ENCODE measurements around the gene NEMF. TPM values are rescaled to one million over a fixed set of nuclear protein-coding genes. Genes with fewer than 3 reads are reported as not detected.
"Not testable (repeated sequence)": the region's sequence is repeated elsewhere in the genome, so short reads cannot be mapped to it uniquely, and the experiment has no call there.

NEMF gene
- total RNA-seq, 2 experiments from 2014 or later = 64.7 to 73.3 TPM

DNA sequence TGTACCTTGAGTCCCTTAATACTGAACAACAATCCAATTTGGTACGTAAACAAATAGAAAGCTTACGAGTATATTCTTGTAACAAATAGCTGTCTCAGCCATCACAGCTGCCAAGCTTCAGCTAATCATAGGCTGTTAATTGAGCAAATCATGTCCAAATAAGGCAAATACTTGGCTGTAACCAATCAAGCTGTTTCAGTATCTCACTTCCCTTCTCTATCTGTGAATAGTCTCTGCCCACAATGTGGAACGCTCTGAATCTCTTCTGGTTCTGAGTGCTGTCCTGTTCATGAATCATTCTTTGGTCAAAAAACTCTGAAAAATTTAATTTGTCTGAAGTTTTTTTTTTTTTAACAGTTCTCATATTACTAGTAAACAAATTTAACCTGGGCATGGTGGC lies 5.8 kb upstream of the NEMF start:
- Mint-ChIP-seq H3K4me3 (no peak overlapping the region), H3K27ac (no peak overlapping the region), H3K36me3 (ENCODE audit: low read depth) (peaks cover 4% of the 10 kb centered on the region), H3K27me3 (no peaks in the 10 kb centered on the region), H3K4me1 (peaks cover 40% of the 10 kb centered on the region), H3K9me3 (no peaks in the 10 kb centered on the region)
- DNase-seq = no peak
- ChIA-PET CTCF (interaction anchor here (0.6 to 1.9 kb wide), 4 partner anchors 89 to 407 kb away, joined by 3 to 11 read pairs (median 4); no protein-coding TSS in a partner anchor), POLR2A (interaction anchor here (0.6 to 1.7 kb wide), 4 partner anchors 9 to 257 kb away, joined by 3 to 8 read pairs (median 3); no protein-coding TSS in a partner anchor)

DNA sequence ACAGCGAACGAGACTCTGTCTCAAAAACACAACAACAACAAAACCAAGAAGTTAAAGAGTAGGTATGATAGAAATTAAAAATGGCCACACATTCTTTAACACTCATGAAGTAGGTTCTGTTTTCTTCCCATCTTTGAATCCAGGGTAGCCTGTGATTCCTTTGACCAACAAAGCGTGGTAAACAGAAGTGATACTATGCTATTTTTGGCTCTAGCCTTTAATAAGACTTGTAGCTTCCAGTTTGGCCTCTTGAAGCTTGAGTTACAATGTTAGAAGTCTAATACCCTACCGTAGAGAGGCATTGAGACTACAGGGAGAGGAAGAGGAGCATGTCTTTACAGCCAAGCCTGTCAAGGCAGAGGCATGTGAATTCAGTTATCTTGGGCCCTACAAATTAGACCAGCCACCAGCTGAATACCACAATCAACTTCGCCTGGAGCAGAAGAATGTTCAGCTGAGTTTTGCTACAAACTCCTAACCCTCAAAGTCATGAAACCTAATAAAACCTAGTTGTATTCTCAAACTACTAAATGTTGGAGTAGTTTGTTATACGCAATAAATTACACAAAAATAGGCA lies 4.9 kb upstream of the NEMF start:
- H3K27me3 Mint-ChIP-seq = no peaks in the 10 kb centered on the region
- no peaks in the 10 kb centered on the region for H3K9me3 Mint-ChIP-seq
- ChIA-PET POLR2A (interaction anchor here (1.7 kb wide), 1 partner anchor 10 kb away, joined by 8 read pairs; no protein-coding TSS in a partner anchor), CTCF (interaction anchor here (1.4 to 1.9 kb wide), 2 partner anchors 224 to 256 kb away, joined by 3 to 11 read pairs; no protein-coding TSS in a partner anchor)
- H3K27ac Mint-ChIP-seq = no peak overlapping the region
- no peak overlapping the region for H3K4me3 Mint-ChIP-seq
- peaks cover 7% of the 10 kb centered on the region for H3K36me3 Mint-ChIP-seq (ENCODE audit: low read depth)
- H3K4me1 Mint-ChIP-seq = peaks cover 42% of the 10 kb centered on the region
- no peak for DNase-seq

DNA sequence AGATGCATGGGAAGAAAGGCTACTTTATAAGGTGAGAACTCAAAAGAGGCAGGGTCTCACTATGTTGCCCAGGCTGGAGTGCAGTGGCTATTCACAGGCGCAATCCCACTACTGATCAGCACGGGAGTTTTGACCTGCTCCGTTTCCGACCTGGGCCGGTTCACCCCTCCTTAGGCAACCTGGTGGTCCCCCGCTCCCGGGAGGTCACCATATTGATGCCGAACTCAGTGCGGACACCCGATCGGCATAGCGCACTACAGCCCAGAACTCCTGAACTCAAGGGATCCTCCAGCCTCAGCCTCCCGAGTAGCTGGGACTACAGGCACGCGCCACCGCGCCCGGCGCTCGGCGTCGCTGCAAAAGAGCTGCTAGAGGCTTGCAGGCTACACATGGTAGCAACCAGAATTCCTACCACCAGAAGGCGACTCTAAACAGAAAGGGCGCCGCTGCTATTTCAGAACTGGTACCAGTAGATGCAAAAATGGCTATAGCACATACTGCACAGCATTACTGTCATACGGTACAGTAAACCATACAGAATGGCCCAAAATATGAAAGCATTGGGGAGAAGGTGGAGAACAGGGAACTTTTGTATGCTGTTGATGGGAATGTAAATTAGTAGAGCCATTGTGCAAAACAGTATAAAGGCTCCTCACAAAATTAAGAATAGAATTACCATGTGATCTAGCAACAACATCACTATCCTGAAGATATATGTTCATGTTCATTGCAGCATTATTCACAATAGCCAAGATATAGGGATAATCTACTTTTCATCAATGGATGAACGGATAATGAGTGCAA lies 1.2 kb upstream of the NEMF start:
- CTCF ChIA-PET = interaction anchor here (0.5 to 8.9 kb wide), 26 partner anchors 11 to 457 kb away, joined by 3 to 274 read pairs (median 6); partner anchors contain the start of genes KLHDC2, LRR1, MGAT2 and RPL36AL
- H3K36me3 Mint-ChIP-seq (ENCODE audit: low read depth) = peaks cover 28% of the 10 kb centered on the region
- H3K27me3 Mint-ChIP-seq = no peaks in the 10 kb centered on the region
- peak overlapping the region; percentile 96 for H3K4me3 Mint-ChIP-seq
- peak; percentile 79 for DNase-seq
- POLR2A ChIA-PET = interaction anchor here (1.0 to 6.1 kb wide), 17 partner anchors 8 to 458 kb away, joined by 3 to 159 read pairs (median 7); partner anchors contain the start of genes KLHDC2, MGAT2, RPL36AL and VCPKMT
- H3K9me3 Mint-ChIP-seq = no peaks in the 10 kb centered on the region
- H3K27ac Mint-ChIP-seq = peak overlapping the region; percentile 94
- peaks cover 52% of the 10 kb centered on the region for H3K4me1 Mint-ChIP-seq

DNA sequence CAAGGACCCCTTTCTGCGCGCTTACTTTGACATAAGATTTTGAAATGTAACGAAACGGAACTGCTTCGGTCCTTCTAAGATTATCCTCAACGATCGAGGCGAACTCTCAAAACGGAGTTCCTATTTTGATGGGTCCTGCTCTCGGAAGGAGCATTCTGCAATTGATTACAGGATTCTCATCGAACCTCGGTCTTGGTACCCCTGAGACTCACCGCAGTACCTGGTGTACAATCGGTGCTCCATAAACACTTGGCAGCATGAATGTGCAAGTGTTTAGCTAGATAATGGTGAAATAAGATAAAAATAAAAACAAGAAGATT lies 530 bp upstream of the NEMF start:
- no peak for DNase-seq
- Mint-ChIP-seq H3K9me3 (no peaks in the 10 kb centered on the region), H3K36me3 (ENCODE audit: low read depth) (peaks cover 29% of the 10 kb centered on the region), H3K27me3 (no peaks in the 10 kb centered on the region), H3K4me3 (peak overlapping the region; percentile 96), H3K4me1 (peaks cover 47% of the 10 kb centered on the region), H3K27ac (peak overlapping the region; percentile 94)
- ChIA-PET CTCF (interaction anchor here (0.5 to 8.9 kb wide), 42 partner anchors 11 to 468 kb away, joined by 3 to 274 read pairs (median 5); partner anchors contain the start of genes DMAC2L, DNAAF2, KLHDC2 and L2HGDH), POLR2A (interaction anchor here (0.8 to 6.1 kb wide), 40 partner anchors 9 to 459 kb away, joined by 3 to 159 read pairs (median 7); partner anchors contain the start of genes ARF6, DMAC2L, DNAAF2 and KLHDC2)

DNA sequence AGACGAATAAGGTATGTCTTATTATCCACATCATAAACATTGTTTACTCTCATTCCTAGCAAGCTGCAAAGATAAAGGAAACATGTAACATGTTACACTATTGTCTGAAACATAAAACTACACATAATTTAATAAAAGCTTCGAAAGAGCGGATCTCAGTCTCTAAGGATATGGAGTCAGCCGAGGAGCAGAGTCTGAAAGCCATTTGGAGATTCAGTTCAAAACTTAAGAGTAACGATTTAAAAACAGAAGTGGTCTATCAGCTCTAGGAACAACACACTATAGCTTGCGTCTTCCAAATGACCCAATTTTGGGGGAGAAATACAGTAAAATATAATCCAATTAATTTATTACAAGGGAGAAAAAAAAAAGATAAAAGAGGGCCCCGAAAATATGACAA lies 775 bp downstream of the NEMF start:
- POLR2A ChIA-PET = interaction anchor here (0.8 to 6.1 kb wide), 46 partner anchors 9 to 461 kb away, joined by 3 to 159 read pairs (median 6); partner anchors contain the start of genes ARF6, DMAC2L, DNAAF2 and KLHDC2
- Mint-ChIP-seq H3K4me1 (peaks cover 46% of the 10 kb centered on the region), H3K27ac (peak overlapping the region; percentile 94)

DNA sequence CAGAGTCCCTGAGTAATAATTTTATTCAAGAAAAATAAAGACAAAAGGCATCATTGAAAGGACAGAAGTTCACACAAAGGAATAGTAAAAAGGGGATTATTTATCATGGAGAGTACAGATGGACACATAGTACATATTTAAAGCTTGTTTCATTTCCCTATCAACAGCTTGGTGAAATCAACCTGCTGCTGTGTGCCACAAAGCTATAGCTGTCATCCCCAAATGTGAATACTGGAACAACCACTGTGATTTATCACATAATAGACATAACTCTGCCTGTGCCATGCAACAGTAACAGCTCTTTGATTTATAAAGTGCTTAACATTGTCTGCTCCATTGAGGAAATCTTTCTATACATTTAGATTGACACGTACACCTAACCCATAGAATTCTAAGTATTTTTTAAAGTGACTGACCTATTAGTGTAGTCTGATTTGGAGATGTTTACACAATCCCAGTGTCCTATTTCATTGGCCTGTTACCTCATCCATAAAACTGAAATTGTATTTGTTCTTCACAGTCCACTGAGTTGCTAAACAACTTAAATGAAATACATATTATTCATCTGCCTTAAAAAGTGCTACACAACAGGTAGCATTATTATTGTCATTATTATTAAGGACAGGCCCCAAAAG lies 3.3 kb downstream of the NEMF start:
- CTCF ChIA-PET = interaction anchor here (0.7 to 8.9 kb wide), 4 partner anchors 15 to 263 kb away, joined by 3 to 274 read pairs (median 6); no protein-coding TSS in a partner anchor
- Mint-ChIP-seq H3K4me1 (peaks cover 42% of the 10 kb centered on the region), H3K27me3 (no peaks in the 10 kb centered on the region), H3K27ac (no peak overlapping the region), H3K9me3 (no peaks in the 10 kb centered on the region), H3K36me3 (ENCODE audit: low read depth) (peaks cover 45% of the 10 kb centered on the region), H3K4me3 (no peak overlapping the region)
- DNase-seq = no peak
- POLR2A ChIA-PET = interaction anchor here (0.7 to 6.1 kb wide), 4 partner anchors 13 to 258 kb away, joined by 3 to 159 read pairs (median 3); partner anchors contain the start of gene KLHDC2

More for the DNA sequence above, 775 bp downstream of the NEMF start:
- CTCF ChIA-PET = interaction anchor here (0.7 to 8.9 kb wide), 46 partner anchors 8 to 469 kb away, joined by 3 to 274 read pairs (median 6); partner anchors contain the start of genes ARF6, DMAC2L, DNAAF2 and KLHDC2
- Mint-ChIP-seq H3K4me3 (peak overlapping the region; percentile 96), H3K36me3 (ENCODE audit: low read depth) (peaks cover 31% of the 10 kb centered on the region), H3K9me3 (no peaks in the 10 kb centered on the region), H3K27me3 (no peaks in the 10 kb centered on the region)
- DNase-seq = no peak

DNA sequence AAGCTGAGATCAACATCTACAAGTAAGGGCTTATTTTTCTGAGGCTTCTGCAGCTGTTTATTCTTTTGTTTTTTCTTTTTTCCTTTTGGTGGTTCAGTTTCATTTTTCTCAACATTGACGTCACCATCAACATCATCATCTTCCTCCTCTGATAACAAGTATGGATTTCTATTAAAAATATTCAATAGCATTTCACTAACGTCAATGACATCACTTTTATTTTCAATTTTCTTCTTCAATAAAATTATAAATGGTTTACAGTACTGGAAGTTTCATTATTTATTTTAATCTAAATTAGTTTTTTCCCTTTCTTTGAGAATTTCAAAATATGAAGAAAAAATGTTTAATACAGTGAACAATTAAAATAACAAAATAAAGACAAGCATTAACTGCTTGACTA lies 23.9 kb downstream of the NEMF start:
- DNase-seq = no peak
- Mint-ChIP-seq H3K27ac (no peak overlapping the region), H3K9me3 (no peaks in the 10 kb centered on the region), H3K36me3 (ENCODE audit: low read depth) (peaks cover 69% of the 10 kb centered on the region), H3K4me1 (peaks cover 5% of the 10 kb centered on the region), H3K4me3 (no peak overlapping the region), H3K27me3 (no peaks in the 10 kb centered on the region)
- CTCF ChIA-PET = interaction anchor here (0.6 to 4.2 kb wide), 8 partner anchors 9 to 208 kb away, joined by 3 to 44 read pairs (median 5); partner anchors contain the start of genes DNAAF2, KLHDC2, MGAT2 and NEMF
- POLR2A ChIA-PET = interaction anchor here (0.7 kb wide), 1 partner anchor 24 kb away, joined by 3 read pairs; the partner anchor contains the start of gene NEMF

DNA sequence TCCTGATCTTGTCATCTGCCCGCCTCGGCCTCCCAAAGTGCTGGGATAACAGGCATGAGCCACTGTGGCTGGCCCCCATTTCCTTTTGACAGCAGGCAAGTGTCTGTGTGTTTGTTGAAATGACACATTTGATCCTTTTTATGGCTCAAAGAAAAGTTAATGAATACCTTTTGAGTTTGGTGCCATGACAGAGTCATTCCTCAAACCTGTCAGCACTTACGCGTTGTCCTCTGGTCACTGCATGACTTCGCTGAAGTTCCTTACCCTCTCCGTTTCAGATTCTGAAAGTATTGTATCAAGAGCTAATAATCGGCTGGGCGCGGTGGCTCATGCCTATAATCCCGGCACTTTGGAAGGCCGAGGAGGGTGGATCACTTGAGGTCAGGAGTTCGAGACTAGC lies 32.4 kb downstream of the NEMF start:
- Mint-ChIP-seq H3K4me1 (no peaks in the 10 kb centered on the region), H3K27me3 (no peaks in the 10 kb centered on the region), H3K9me3 (peaks cover 8% of the 10 kb centered on the region), H3K4me3 (no peak overlapping the region), H3K27ac (no peak overlapping the region), H3K36me3 (ENCODE audit: low read depth) (peaks cover 70% of the 10 kb centered on the region)
- DNase-seq = no peak
- ChIA-PET POLR2A (no interaction called here), CTCF (no interaction called here)

DNA sequence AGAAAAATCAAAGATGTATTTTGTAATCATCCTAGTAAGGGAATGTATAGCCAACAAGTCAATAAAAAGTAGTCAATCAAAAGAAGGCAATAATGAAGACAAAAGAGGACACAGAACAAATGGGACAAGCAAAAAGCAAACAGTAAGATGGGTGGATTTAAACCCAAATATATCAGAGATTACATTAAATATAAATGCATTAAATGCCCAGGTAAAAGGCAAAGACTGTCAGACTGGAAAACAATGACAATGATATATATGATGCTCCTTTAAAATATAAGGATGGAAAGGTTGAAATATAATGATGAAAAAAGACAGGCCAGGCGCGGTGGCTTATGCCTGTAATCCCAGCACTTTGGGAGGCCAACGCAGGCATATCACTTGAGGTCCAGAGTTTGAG lies 35.7 kb downstream of the NEMF start:
- peaks cover 81% of the 10 kb centered on the region for H3K36me3 Mint-ChIP-seq (ENCODE audit: low read depth)
- H3K9me3 Mint-ChIP-seq = peaks cover 8% of the 10 kb centered on the region
- H3K4me1 Mint-ChIP-seq = no peaks in the 10 kb centered on the region
- CTCF ChIA-PET = interaction anchor here (1.0 to 1.6 kb wide), 2 partner anchors 9 to 26 kb away, joined by 3 to 4 read pairs; no protein-coding TSS in a partner anchor
- H3K27ac Mint-ChIP-seq = no peak overlapping the region
- H3K27me3 Mint-ChIP-seq = no peaks in the 10 kb centered on the region
- POLR2A ChIA-PET = no interaction called here
- no peak for DNase-seq
- no peak overlapping the region for H3K4me3 Mint-ChIP-seq

DNA sequence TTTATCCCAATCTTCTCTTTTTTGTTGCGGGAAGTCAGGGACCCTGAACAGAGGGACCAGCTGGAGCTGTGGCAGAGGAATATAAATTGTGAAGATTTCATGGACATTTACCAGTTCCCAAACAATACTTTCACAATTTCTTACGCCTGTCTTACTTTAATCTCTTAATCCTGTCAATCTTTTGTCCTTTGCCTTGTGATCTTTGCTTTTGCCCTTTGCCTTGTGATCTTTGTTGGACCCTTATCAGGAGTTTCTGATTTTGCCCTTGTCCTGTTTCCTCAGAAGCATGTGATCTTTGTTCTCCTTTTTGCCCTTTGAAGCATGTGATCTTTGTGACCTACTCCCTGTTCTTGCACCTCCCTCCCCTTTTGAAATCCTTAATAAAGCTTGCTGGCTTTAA lies 36.5 kb downstream of the NEMF start:
- H3K36me3 Mint-ChIP-seq (ENCODE audit: low read depth) = peaks cover 85% of the 10 kb centered on the region
- H3K9me3 Mint-ChIP-seq, H3K4me1 Mint-ChIP-seq, H3K4me3 Mint-ChIP-seq, H3K27me3 Mint-ChIP-seq, H3K27ac Mint-ChIP-seq, DNase-seq, POLR2A ChIA-PET: not testable (repeated sequence)
- CTCF ChIA-PET = interaction anchor here (1.4 kb wide), 1 partner anchor 15 kb away, joined by 4 read pairs; no protein-coding TSS in a partner anchor

DNA sequence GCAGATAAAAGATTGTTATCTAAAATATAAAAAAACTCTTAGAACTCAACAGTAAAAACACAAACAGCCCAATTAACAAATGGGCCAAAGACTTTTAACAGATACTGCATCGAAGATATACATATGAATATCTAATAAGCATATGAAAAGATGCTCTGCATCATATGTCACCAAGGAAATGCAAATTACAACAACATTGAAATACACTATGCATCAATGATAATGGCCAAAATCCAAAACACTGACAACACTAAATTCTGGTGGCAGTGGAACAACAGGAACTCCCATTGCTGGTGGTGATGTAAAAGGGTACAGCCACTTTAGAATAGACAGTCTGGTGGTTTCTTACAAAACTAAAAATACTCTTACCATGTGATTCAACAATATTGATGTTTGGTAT lies 43.8 kb downstream of the NEMF start:
- Mint-ChIP-seq H3K4me1 (peaks cover 7% of the 10 kb centered on the region), H3K36me3 (ENCODE audit: low read depth) (peaks cover 66% of the 10 kb centered on the region), H3K27ac (no peak overlapping the region), H3K27me3 (no peaks in the 10 kb centered on the region), H3K4me3 (no peak overlapping the region), H3K9me3 (no peaks in the 10 kb centered on the region)
- CTCF ChIA-PET = interaction anchor here (0.9 kb wide), 1 partner anchor 175 kb away, joined by 4 read pairs; no protein-coding TSS in a partner anchor
- DNase-seq = no peak
- POLR2A ChIA-PET = no interaction called here

DNA sequence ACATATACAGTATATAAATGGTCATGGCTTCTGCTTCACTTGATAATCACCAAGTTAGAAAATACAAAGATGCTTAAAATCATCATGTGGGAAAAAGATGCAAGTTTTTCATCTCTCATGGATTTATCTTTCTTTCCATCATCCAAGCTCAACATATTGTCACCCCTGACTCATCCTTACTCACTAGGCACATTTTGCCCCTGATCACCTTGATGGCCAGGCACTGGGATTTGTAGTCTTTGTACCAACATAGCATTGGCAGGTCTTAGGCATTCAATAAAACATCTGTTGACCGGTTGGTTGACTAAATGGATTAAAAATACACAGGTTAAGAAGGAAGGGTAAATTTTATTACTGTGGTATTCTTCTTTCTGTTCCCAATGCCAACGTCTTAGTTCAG lies 56.6 kb downstream of the NEMF start:
- Mint-ChIP-seq H3K4me1 (no peaks in the 10 kb centered on the region), H3K36me3 (ENCODE audit: low read depth) (peaks cover 79% of the 10 kb centered on the region), H3K4me3 (no peak overlapping the region), H3K27me3 (no peaks in the 10 kb centered on the region), H3K27ac (no peak overlapping the region), H3K9me3 (no peaks in the 10 kb centered on the region)
- ChIA-PET CTCF (no interaction called here), POLR2A (no interaction called here)
- no peak for DNase-seq
